ENCODE results near the gene TMEM74B.
A peak's percentile ranks its signal among the peaks of the same experiment; 100 is the strongest.

The TMEM74B gene

GRCh38 chr20:1204576-1204975 is 19.8 kb upstream of the TMEM74B start:
- no peak for DNase-seq

DNA sequence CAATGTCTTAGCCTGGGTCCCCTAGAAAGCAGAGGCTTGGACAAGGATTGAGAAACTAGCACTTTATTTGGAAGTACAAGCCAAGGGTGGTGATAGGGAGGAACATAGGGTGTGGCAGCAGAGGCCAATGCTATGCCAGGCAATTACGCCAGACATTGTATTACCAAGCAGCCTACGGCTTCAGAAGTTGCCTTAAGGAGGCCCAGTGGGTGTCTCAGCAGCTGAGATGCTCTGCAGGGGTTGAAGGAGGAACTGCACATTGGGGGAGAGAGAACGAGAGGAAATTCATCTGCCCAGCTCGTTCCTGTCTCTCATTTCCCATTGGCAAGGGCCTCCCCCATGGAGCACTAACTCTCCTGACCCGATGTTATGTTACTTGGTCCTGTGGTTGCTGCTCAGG is 19.3 kb upstream of the TMEM74B start:
- peak; percentile 64 to 92 for DNase-seq

GRCh38 chr20:1203630-1204029 is 18.8 kb upstream of the TMEM74B start:
- DNase-seq: no peak

DNA sequence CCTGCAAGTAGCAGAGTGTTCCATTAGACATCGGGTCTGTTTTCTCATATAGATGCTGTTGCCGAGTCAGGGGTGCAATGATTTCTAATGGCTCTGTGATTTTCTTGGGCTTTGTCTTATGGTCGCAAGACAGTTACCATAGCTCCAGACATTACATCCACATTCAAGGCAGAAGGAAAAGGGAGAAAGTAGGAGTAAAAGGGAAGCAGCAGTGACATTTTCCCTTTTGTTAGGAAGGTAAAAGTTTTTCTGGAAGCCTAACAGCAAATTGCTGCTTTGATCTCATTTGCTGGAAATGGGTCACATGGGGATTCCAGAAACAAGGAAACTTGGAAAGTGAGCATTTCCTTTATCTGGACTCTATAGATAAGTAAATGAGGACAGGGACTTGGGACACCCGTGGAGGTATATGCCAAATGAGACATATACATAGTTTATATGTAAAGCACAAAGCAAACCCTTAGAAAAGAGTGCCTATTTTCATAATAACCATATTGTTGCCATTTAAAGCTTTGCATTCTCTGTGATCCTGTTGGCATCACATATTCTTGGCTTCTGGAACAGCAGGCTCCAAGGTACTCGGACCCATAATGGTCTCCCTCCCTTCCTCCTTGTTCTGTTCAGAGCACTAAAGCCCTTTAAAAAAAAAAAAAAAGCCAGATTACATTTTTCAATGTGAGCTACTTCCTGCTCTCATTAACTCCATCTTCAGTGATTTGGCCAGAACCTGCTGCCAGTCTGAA is 18.2 kb upstream of the TMEM74B start, which contains the start of gene C20orf202:
TSS of gene C20orf202 (plus strand) at position 693 of the 743 bp plus-strand sequence. CDS start 132 bp downstream, outside the sequence.
- no peak for DNase-seq

- DNase-seq: no peak
Observed at GRCh38 chr20:1199964-1200363, 15.2 kb upstream of the TMEM74B start.

DNA sequence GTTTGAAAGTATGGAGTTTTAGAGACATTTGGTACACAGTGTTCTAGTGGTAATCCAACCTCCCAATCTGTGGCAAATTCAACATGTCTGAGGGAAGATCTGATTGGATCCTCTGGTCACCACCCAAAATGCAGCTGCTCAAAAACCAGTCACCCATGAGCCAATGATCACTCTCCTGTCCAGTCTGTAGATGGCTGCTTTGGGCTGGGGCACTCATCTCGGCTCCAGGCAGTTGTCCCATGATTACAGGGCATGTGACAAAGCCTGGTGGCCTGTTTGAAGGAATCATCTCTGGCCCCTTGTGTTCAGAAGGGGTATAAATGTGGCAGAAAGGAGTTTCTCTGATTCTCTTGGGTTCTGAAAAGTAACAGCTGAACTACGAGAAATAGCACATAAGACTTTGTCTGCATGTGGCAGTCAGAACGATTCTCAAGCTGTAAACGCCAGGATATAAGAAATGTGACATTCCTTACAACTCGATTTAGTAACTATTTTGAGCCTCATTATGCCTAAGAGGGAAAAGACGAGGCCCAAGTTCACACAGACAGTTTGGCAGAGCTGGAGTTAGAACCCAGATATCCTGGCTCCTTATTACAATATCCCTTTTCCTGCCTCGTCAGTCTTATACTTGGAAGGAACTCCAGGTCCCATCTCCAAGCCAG is 14.6 kb upstream of the TMEM74B start:
- DNase-seq: no peak

GRCh38 chr20:1198751-1199150 is 14.0 kb upstream of the TMEM74B start:
- DNase-seq: no peak

DNA sequence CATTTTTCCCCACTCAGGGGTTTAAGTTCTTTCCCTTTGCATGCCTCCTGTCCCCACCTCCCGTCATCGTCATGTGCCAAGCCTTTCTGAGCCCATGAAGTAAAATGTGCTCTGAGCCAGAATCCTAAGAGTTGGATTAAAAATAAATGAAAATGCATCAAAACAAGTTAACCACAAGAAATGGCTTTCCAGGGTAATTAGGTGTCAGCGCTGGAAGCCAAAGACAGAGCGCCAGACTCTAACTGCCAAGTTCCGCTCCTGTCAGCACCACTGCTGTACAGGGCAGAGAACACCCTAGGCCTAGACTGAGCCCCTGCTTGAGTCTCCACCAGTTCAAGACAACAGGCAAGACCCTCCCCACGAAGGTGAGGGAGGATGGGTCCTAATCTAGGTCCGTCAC is 13.0 kb upstream of the TMEM74B start:
- DNase-seq: no peak

DNA sequence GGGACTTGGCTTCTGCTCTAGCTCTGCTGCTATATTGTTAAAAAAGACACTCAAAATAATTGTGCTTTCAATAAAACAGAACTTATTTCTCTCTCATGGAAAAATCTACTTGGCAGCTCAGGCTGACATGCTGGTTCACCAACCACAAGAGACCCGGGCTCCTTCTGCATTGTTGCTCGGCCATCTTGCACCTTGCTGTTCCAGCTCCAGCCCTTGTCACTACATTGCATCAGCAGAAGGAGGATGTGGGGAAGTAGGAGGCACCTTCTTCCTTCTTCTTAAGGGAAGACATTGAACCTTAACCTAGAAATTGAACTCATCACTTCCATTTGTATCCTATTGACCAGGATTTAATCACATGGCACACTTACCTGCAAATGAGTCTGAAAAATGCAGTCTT is 11.9 kb upstream of the TMEM74B start:
- DNase-seq: peak; percentile 47 to 63

GRCh38 chr20:1195226-1195625 is 10.4 kb upstream of the TMEM74B start:
- DNase-seq: no peak

DNA sequence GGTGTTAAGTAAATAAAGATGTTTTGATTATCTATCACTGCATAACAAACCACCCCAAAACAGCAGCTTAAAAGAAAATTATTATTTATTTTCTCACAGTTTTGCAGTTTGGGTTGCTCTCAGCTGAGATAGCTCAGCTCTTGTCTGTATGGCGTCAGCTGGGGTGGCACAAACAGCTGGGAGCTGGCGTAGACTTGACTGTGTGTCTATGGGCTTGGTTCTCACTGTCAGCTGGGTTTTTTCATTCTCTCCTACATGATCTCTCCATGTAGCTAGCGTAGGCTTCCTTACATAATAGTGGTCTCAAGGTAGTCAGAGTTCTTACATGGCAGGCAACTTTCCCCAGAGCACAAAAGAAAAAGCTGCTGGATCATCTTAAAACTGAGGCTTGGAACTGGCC is 6.5 kb upstream of the TMEM74B start:
- no peak for DNase-seq

- DNase-seq: no peak
Observed at GRCh38 chr20:1190847-1191246, 6.1 kb upstream of the TMEM74B start.

GRCh38 chr20:1189827-1190226 is 5.0 kb upstream of the TMEM74B start:
- no peak for DNase-seq

GRCh38 chr20:1188347-1188746 is 3.6 kb upstream of the TMEM74B start:
- DNase-seq: no peak

- DNase-seq: peak in 1 of 2 donors; percentile 21
Observed at GRCh38 chr20:1187605-1188171, 2.9 kb upstream of the TMEM74B start.

GRCh38 chr20:1186367-1186991 is 1.7 kb upstream of the TMEM74B start:
- no peak for DNase-seq

DNA sequence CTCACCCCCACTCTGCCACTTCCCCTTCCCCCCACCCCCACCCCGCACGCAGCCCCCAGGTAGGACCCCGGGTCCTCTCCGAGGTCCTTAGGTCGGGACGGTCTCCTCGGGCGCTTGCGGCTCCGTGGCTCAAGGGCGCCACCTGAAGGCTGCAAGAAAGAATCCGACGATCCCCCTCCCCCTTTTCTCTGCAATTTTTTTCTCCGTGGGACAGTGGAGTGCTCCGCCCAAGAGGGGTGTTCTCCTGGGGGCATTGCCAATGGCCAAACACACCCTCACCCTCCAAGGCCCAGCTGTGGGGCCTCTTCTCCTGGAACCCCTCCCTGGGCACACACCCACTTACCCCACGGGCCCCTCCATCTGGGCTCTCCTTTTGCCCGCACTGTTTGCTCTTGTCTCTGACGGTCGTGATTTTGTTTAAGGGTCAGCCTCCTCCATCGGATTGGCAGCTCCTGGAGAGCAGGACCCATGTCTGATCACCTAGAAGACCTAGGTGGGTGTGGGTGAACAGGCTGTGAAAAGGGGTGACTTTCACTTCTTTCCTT is 1.1 kb upstream of the TMEM74B start:
- DNase-seq: peak; percentile 26 to 50

DNA sequence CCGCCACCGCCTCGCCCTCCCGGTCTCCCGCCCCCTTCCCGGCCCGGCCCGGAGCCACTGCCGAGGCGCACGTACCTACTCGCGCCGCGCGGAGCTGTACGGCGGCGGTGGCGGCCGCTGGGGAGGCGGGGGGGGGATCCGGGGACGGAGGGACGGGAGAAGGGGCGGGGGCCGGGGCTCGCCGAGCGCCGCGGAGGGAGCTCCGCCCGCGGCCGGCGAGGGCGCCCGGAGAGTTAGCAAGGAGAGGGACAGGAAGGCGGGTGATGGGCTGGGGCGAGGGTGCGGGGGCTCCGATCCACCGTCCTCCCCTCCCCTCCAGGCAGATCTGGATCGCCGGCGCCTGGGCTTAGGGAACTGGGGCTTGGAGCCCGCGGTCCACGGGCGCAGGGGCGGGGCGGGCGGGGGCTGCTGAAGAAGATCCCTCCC is 548 bp upstream of the TMEM74B start:
- DNase-seq: no peak

GRCh38 chr20:1184260-1184637 is 532 bp downstream of the TMEM74B start:
- no peak for DNase-seq

- no peak for DNase-seq
Observed at GRCh38 chr20:1183153-1183552, 1.6 kb downstream of the TMEM74B start.

DNA sequence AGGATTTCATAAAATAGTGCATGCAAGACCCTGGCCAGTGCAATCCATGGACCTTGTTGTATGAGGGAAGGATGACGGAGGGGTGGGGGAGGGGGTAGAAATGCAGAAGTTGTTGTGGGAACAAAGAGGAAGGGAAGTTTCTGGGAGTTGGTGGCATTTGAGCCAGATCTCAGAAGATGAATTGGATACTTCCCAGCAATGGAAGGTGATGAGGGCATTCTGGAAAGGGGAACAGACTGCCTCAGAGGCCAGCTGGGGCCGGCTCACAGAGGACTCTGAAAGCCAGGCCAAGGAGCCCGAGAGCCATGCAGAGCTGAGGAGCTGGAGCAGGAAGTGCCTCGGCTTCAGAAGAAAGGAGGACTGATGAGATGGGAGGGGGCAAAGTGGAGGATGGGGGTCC is 2.7 kb downstream of the TMEM74B start:
- peak; percentile 40 to 73 for DNase-seq

- DNase-seq: no peak
Observed at GRCh38 chr20:1180949-1181348, 3.8 kb downstream of the TMEM74B start.

DNA sequence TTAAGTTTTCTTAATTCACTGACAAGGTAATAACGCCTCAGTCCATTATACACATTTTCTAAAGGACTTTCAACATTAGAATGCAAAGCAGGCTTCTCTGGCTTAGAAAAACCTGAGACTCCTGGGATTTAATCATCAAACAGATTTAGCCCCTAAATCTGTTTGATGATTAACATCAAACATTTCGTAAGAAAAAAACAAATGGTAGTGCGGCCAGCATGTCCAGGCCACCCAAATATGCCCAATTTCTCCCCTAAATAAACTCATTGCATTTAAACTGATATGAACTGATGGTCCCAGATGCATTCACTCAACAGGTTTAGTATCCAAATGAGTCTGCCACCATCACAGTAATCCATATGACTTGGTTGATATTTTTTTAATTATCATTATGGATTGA is 6.2 kb downstream of the TMEM74B start:
- DNase-seq: no peak

All from inflammatory macrophage (primary cell).